ENCODE results near the gene CCM2L.

GRCh38 chr20:32050324-32050841, 40.1 kb downstream of the CCM2L start:
- TF ChIP-seq CTCF (IDR thresholded peaks at IDR 0.05) (no peak), POLR2A (IDR thresholded peaks at IDR 0.05) (no peak), EP300 (IDR thresholded peaks at IDR 0.05) (no peak)
